Embryonic facial prominence (tissue), 1 donor: ENCODE data around the gene TAS2R4.
"Not testable (repeated sequence)": the region's sequence is repeated elsewhere in the genome, so short reads cannot be mapped to it uniquely, and the experiment has no call there.

Experiments
- DNase-seq: peaks from one replicate; pipeline ENCODE4 v3.0.0-alpha.2; 2016; ENCODE audit errors: extremely low spot score

TAS2R4 gene

GRCh38 chr7:141822432-141822831, 46.0 kb downstream of the TAS2R4 start:
- DNase-seq, result not testable (repeated sequence)
